NB4 (cell line): ENCODE data around the gene BIRC7.

ENCODE experiments used
- MYC ChIP-seq: IDR thresholded peaks from 2 replicates; pipeline ENCODE4 v1.6.1; 2011; ENCODE audit warnings: low read depth, low read length
- POLR2A ChIP-seq: IDR thresholded peaks from 2 replicates; pipeline ENCODE4 v1.6.1; 2011; ENCODE audit warnings: mild to moderate bottlenecking; ENCODE audit not compliant: insufficient read length; ENCODE audit errors: extremely low read depth
- TF ChIP-seq, protein P1 (sequence below): IDR thresholded peaks from one replicate; pipeline ENCODE4 v1.5.1; 2012; ENCODE audit warnings: low read depth, low read length
- TF ChIP-seq, protein P2 (sequence below): IDR thresholded peaks from 2 replicates; pipeline ENCODE4 v1.6.1; 2011; ENCODE audit warnings: low read depth, low read length

DNA sequence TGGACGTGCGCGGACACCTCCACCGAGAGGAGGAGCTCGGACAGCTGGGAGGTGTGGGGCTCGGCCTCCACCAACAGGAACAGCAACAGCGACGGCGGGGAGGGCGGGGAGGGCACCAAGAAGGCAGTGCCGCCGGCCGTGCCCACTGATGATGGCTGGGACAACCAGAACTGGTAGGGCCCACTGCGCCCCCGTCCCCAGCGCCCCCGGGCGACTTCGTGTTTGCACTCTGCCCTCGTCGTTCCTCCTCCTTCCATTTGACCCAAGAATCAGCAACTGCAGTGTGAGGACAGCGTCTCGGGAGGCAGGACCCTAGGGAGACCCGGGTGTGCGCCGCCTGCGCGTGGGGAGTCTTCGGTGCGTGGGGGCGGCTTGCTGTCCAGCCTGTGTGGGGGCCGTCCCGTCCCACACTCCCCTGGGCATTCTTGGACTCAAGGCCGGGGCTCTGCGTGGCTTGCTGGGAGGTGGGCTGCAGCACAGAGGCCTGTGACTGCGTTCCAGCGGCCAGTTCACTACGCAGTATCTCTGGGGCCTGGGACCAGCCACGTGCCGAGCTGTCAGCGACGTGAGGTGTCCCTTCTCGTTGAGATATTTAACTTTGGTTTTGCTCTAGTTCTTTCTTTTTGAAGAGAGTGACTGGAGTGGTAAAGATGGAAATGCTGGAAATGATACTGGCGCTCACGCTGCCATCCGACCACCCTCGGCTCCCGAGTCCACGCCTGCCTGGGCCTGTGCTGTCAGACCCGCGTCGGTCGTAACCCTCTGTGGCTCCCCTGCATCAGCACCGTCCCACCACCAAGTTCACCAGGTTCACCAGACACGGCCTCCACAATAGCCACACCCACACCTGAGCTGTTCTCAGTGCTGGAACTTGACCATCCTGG is 52.2 kb downstream of the BIRC7 start:
- TF ChIP-seq, protein P1, sequence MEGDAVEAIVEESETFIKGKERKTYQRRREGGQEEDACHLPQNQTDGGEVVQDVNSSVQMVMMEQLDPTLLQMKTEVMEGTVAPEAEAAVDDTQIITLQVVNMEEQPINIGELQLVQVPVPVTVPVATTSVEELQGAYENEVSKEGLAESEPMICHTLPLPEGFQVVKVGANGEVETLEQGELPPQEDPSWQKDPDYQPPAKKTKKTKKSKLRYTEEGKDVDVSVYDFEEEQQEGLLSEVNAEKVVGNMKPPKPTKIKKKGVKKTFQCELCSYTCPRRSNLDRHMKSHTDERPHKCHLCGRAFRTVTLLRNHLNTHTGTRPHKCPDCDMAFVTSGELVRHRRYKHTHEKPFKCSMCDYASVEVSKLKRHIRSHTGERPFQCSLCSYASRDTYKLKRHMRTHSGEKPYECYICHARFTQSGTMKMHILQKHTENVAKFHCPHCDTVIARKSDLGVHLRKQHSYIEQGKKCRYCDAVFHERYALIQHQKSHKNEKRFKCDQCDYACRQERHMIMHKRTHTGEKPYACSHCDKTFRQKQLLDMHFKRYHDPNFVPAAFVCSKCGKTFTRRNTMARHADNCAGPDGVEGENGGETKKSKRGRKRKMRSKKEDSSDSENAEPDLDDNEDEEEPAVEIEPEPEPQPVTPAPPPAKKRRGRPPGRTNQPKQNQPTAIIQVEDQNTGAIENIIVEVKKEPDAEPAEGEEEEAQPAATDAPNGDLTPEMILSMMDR: no peak
- TF ChIP-seq POLR2A: no peak
- TF ChIP-seq, protein P2, sequence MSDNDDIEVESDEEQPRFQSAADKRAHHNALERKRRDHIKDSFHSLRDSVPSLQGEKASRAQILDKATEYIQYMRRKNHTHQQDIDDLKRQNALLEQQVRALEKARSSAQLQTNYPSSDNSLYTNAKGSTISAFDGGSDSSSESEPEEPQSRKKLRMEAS: no peak
- no peak for TF ChIP-seq MYC
